SK-N-SH treated with all-trans-retinoic acid at 6 μM for 48 hours (cell line): ENCODE results near the gene NHS.

Experiments used
- ARNTL ChIP-seq: fragments of 450-650 bp; formaldehyde crosslinking; IDR thresholded peaks from 2 replicates; pipeline ENCODE4 v1.5.0; 2020; ENCODE audit warnings: low read depth, mild to moderate bottlenecking, moderate library complexity, borderline replicate concordance
- BACH2 ChIP-seq: fragments of 250-450 bp; sonication (Bioruptor Pico); IDR thresholded peaks from 2 replicates; pipeline ENCODE4 v1.9.0; 2021; ENCODE audit warnings: mild to moderate bottlenecking, borderline replicate concordance
- PPARA ChIP-seq: fragments of 250-450 bp; sonication (Bioruptor Pico); IDR thresholded peaks from 2 replicates; pipeline ENCODE4 v1.5.0; 2020; ENCODE audit warnings: mild to moderate bottlenecking, borderline replicate concordance
- ZFP3 ChIP-seq: fragments of 250-450 bp; sonication (Bioruptor Pico); IDR thresholded peaks from 2 replicates; pipeline ENCODE4 v1.5.0; 2020; ENCODE audit warnings: mild to moderate bottlenecking, moderate library complexity
- ZNF70 ChIP-seq: fragments of 450-650 bp; formaldehyde crosslinking; IDR thresholded peaks from 2 replicates; pipeline ENCODE4 v1.5.0; 2020; ENCODE audit warnings: mild to moderate bottlenecking, moderate library complexity

DNA sequence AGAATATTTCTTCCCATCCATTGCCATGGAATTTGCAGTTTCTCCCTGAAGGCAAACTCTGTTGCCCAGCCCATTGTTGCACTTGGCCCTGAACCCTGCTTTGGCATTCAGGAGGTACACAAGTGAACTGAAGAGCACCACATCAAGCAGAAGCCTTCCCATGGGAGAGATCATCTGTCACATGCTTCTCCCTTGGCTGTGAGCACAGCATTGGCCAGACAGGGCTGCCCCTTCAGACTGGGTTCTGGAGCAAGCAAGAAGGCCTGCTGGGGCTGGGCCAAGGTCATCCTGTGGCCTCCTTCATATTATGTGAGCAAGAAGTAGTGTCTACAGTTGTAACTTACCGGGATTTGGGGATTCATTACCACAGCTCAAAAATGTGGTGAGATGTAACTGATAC, 385.0 kb downstream of the NHS start:
- TF ChIP-seq ZFP3: no peak
- TF ChIP-seq ARNTL (CRISPR knock-in tag): no peak
- no peak for TF ChIP-seq PPARA (CRISPR knock-in tag)
- no peak for TF ChIP-seq ZNF70
- TF ChIP-seq BACH2 (CRISPR knock-in tag): no peak
